Sigmoid colon (tissue), 7 donors: Measurements from ENCODE around the gene RGS11. TPM values are rescaled to one million over a fixed set of nuclear protein-coding genes. Genes with fewer than 3 reads are reported as not detected.

Experiments
- DNase-seq: peaks from one replicate; pipeline ENCODE4 v3.0.0-alpha.2; 2019
- H3K27ac ChIP-seq, 4 donors: fragments of 200-600 bp; sonication (generic); one replicate each; pipeline ENCODE4 v1.5.1; 2016 to 2019; ENCODE audit warnings: mild to moderate bottlenecking in 1 of 4
- H3K27me3 ChIP-seq, 3 donors: fragments of 200-600 bp; sonication (generic); one replicate each; pipeline ENCODE4 v1.5.1; 2019; ENCODE audit warnings: mild to moderate bottlenecking in 1 of 3
- H3K36me3 ChIP-seq, 4 donors: fragments of 200-600 bp; sonication (generic); one replicate each; pipeline ENCODE4 v1.5.1; 2016 to 2019
- H3K4me1 ChIP-seq, 4 donors: fragments of 200-600 bp; sonication (generic); one replicate each; pipeline ENCODE4 v1.5.1; 2017 to 2019
- H3K4me3 ChIP-seq, 4 donors: fragments of 200-600 bp; sonication (generic); one replicate each; pipeline ENCODE4 v1.5.1; 2017 to 2019; ENCODE audit warnings: mild to moderate bottlenecking in 2 of 4, moderate library complexity in 1 of 4
- H3K9me3 ChIP-seq, 4 donors: fragments of 200-600 bp in 3 of 4; sonication (generic) in 3 of 4; one replicate each; pipeline versions ENCODE4 v1.5.1 to v1.6.1; 2013 to 2019
- EP300 ChIP-seq, 4 donors: sonication (generic); formaldehyde crosslinking; IDR thresholded peaks; one replicate each; pipeline ENCODE4 v1.6.1; 2017; ENCODE audit warnings: antibody characterized with exemption in 4 of 4
- POLR2A ChIP-seq, 2 donors: fragments of 450-650 bp; IDR thresholded peaks; one replicate each; pipeline ENCODE4 v1.6.1; 2016; ENCODE audit warnings: antibody characterized with exemption in 2 of 2, mild to moderate bottlenecking in 2 of 2, moderate library complexity in 2 of 2
- POLR2AphosphoS5 ChIP-seq, 4 donors: sonication (generic); formaldehyde crosslinking; IDR thresholded peaks; one replicate each; pipeline ENCODE4 v1.6.1; 2017; ENCODE audit warnings: antibody characterized with exemption in 4 of 4
- WGBS, 2 donors: extraction: QIAGEN DNeasy Blood & Tissue Kit; methylation state at CpG; one replicate each; pipeline ENCODE4 v1.1.7; 2013; 5-methylcytosine and 5-hydroxymethylcytosine counted together
- intact Hi-C: fragments of 100-400 bp; cut with DNase I; formaldehyde crosslinking; loops from one replicate; pipeline ENCODE4 v1.15.1; 2023
- polyA plus RNA-seq, 3 donors: library from polyadenylated mRNA; stranded (reverse); fragments of 200-250 nt; gene quantifications; one replicate each; pipeline ENCODE4 v1.2.3, GENCODE V29; 2013
- total RNA-seq, 4 donors: library from RNA; depleted of rRNA; stranded (reverse); fragments of >200 nt; gene quantifications; one replicate each; pipeline ENCODE4 v1.1.0, GENCODE V29; 2016
- TF ChIP-seq, protein P1 (sequence below), 4 experiments: fragments of 450-650 bp in 3 of 4; fragments of 200-600 bp in 1 of 4; IDR thresholded peaks; one replicate each; pipeline ENCODE4 v1.5.1; 2016 to 2019; ENCODE audit warnings: antibody characterized with exemption in 4 of 4, mild to moderate bottlenecking in 3 of 4, moderate library complexity in 2 of 4
- donor health status: healthy with polysubstance abuse.
- donor health status: Bipolar disorder and iron deficiency.
- donor health status: healthy.

RGS11 gene
- total and polyA plus RNA-seq, 7 donors: 0.23 to 24.9 (median 6.4) TPM

GRCh38 chr16:249431-249830 lies 26.3 kb downstream of the RGS11 start:
- Histone ChIP-seq H3K27ac (no peak overlapping the region), H3K4me1 (no peaks in the 10 kb centered on the region), H3K9me3 (no peaks in the 10 kb centered on the region), H3K27me3 (no peaks in the 10 kb centered on the region), H3K4me3 (no peak overlapping the region), H3K36me3 (peaks cover 0 to 41% (median 16%) of the 10 kb centered on the region in 4 donors)
- no peak for DNase-seq
- WGBS, 2 donors: 87% methylated on average over 12 of the region's 12 CpGs
- TF ChIP-seq, protein P1, sequence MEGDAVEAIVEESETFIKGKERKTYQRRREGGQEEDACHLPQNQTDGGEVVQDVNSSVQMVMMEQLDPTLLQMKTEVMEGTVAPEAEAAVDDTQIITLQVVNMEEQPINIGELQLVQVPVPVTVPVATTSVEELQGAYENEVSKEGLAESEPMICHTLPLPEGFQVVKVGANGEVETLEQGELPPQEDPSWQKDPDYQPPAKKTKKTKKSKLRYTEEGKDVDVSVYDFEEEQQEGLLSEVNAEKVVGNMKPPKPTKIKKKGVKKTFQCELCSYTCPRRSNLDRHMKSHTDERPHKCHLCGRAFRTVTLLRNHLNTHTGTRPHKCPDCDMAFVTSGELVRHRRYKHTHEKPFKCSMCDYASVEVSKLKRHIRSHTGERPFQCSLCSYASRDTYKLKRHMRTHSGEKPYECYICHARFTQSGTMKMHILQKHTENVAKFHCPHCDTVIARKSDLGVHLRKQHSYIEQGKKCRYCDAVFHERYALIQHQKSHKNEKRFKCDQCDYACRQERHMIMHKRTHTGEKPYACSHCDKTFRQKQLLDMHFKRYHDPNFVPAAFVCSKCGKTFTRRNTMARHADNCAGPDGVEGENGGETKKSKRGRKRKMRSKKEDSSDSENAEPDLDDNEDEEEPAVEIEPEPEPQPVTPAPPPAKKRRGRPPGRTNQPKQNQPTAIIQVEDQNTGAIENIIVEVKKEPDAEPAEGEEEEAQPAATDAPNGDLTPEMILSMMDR (IDR thresholded peaks at IDR 0.05): no peak
- TF ChIP-seq POLR2A (IDR thresholded peaks at IDR 0.05) (no peak), POLR2AphosphoS5 (IDR thresholded peaks at IDR 0.05) (no peak), EP300 (IDR thresholded peaks at IDR 0.05) (no peak)
- intact Hi-C loops: no loop called here

DNA sequence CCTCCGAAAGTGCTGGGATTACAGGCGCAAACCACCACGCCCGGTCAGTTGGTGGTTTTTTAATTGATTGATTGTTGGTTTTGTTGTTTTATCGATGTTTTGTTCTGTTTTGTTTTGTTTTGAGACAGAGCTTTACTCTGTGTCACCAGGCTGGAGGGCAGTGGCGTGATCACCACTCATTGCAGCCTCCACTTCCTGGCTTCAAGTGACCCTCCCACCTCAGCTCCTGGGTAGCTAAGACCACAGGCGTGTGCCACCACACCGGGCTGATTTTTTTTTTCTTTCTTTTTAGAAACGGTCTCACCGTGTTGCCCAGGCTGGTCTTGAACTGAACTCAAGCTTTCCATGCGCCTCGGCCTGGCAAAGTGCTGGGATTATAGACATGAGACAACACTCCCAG lies 28.7 kb downstream of the RGS11 start:
- H3K4me3 ChIP-seq: no peak overlapping the region
- TF ChIP-seq POLR2A (IDR thresholded peaks at IDR 0.05) (no peak), POLR2AphosphoS5 (IDR thresholded peaks at IDR 0.05) (no peak), EP300 (IDR thresholded peaks at IDR 0.05) (no peak)
- TF ChIP-seq, protein P1 (IDR thresholded peaks at IDR 0.05): no peak
- H3K27me3 ChIP-seq: no peaks in the 10 kb centered on the region
- 95 to 96% methylated on average over 12 of the region's 12 CpGs for WGBS, 2 donors
- peaks cover 0 to 4% (median 0%) of the 10 kb centered on the region in 4 donors for H3K4me1 ChIP-seq
- peaks cover 0 to 22% (median 3%) of the 10 kb centered on the region in 4 donors for H3K36me3 ChIP-seq
- no peak for DNase-seq
- no peaks in the 10 kb centered on the region for H3K9me3 ChIP-seq
- H3K27ac ChIP-seq: no peak overlapping the region
- intact Hi-C loops: no loop called here

- H3K27me3 ChIP-seq: no peaks in the 10 kb centered on the region
- 95 to 96% methylated on average over 9 of the region's 9 CpGs for WGBS, 2 donors
- no peak overlapping the region for H3K27ac ChIP-seq
- H3K9me3 ChIP-seq: no peaks in the 10 kb centered on the region
- intact Hi-C loops: no loop called here
- no peak for DNase-seq
- TF ChIP-seq POLR2A (IDR thresholded peaks at IDR 0.05) (no peak), POLR2AphosphoS5 (IDR thresholded peaks at IDR 0.05) (no peak), EP300 (IDR thresholded peaks at IDR 0.05) (no peak)
- TF ChIP-seq, protein P1 (IDR thresholded peaks at IDR 0.05): no peak
- H3K36me3 ChIP-seq: peaks cover 0 to 11% (median 0%) of the 10 kb centered on the region in 4 donors
- peaks cover 0 to 20% (median 11%) of the 10 kb centered on the region in 4 donors for H3K4me1 ChIP-seq
- no peak overlapping the region for H3K4me3 ChIP-seq
Observed at GRCh38 chr16:245105-245504, 30.6 kb downstream of the RGS11 start.

- no peak overlapping the region for H3K27ac ChIP-seq
- TF ChIP-seq, protein P1 (IDR thresholded peaks at IDR 0.05): no peak
- no peak for TF ChIP-seq EP300 (IDR thresholded peaks at IDR 0.05)
- no peak for TF ChIP-seq POLR2A (IDR thresholded peaks at IDR 0.05)
- TF ChIP-seq POLR2AphosphoS5 (IDR thresholded peaks at IDR 0.05): no peak
- H3K4me3 ChIP-seq: no peak overlapping the region
- no peaks in the 10 kb centered on the region for H3K27me3 ChIP-seq
- H3K4me1 ChIP-seq: peaks cover 0 to 30% (median 20%) of the 10 kb centered on the region in 4 donors
- intact Hi-C loops: no loop called here
- WGBS, 2 donors: 81 to 86% methylated on average over 4 of the region's 4 CpGs
- no peaks in the 10 kb centered on the region for H3K36me3 ChIP-seq
- DNase-seq: no peak
- H3K9me3 ChIP-seq: no peaks in the 10 kb centered on the region
Observed at GRCh38 chr16:243348-243747, 32.4 kb downstream of the RGS11 start.

GRCh38 chr16:242281-242680 lies 33.5 kb downstream of the RGS11 start:
- intact Hi-C loops: no loop called here
- no peak for TF ChIP-seq POLR2AphosphoS5 (IDR thresholded peaks at IDR 0.05)
- TF ChIP-seq, protein P1 (IDR thresholded peaks at IDR 0.05): no peak
- no peak for TF ChIP-seq EP300 (IDR thresholded peaks at IDR 0.05)
- no peak for TF ChIP-seq POLR2A (IDR thresholded peaks at IDR 0.05)
- Histone ChIP-seq H3K4me1 (peaks cover 0 to 30% (median 20%) of the 10 kb centered on the region in 4 donors), H3K36me3 (no peaks in the 10 kb centered on the region), H3K9me3 (no peaks in the 10 kb centered on the region), H3K27me3 (no peaks in the 10 kb centered on the region), H3K4me3 (no peak overlapping the region), H3K27ac (peak overlapping the region in 3 of 4 donors; percentile 18 to 26 (median 26))
- no peak for DNase-seq
- WGBS, 2 donors: 82 to 88% methylated on average over 10 of the region's 10 CpGs
